NT2/D1 (cell line): ENCODE results near the gene ZNF594.

ENCODE experiments used
- DNase-seq: peaks from one replicate; pipeline ENCODE4 v3.0.0-alpha.2; 2011; ENCODE audit warnings: low read depth, low spot score
- H3K27me3 ChIP-seq: 2 replicates; pipeline ENCODE4 v1.6.0; 2011; ENCODE audit warnings: mild to moderate bottlenecking; ENCODE audit not compliant: insufficient read length, insufficient read depth
- H3K36me3 ChIP-seq: 2 replicates; pipeline ENCODE4 v1.6.1; 2011; ENCODE audit warnings: mild to moderate bottlenecking, low read length, mixed read lengths; ENCODE audit not compliant: insufficient read depth, insufficient read length
- H3K4me1 ChIP-seq: 2 replicates; pipeline ENCODE4 v1.5.1; 2011; ENCODE audit not compliant: insufficient read depth, insufficient read length
- H3K4me3 ChIP-seq: 2 replicates; pipeline ENCODE4 v1.5.1; 2011; ENCODE audit warnings: low read depth; ENCODE audit not compliant: insufficient read length
- H3K9ac ChIP-seq: 2 replicates; pipeline ENCODE4 v1.6.0; 2011; ENCODE audit warnings: low read depth; ENCODE audit not compliant: insufficient read length
- H3K9me3 ChIP-seq: 2 replicates; pipeline ENCODE4 v1.5.1; 2011; ENCODE audit warnings: mild to moderate bottlenecking, low read length; ENCODE audit not compliant: insufficient read depth
- SUZ12 ChIP-seq: IDR thresholded peaks from 2 replicates; pipeline ENCODE4 v1.6.1; 2011; ENCODE audit not compliant: insufficient read length, insufficient read depth; ENCODE audit errors: extremely low read depth
- YY1 ChIP-seq: IDR thresholded peaks from 2 replicates; pipeline ENCODE4 v1.6.1; 2011; ENCODE audit not compliant: insufficient read length, insufficient read depth
- ZNF274 ChIP-seq: IDR thresholded peaks from 2 replicates; pipeline ENCODE4 v1.6.1; 2011; ENCODE audit warnings: mild to moderate bottlenecking, low read depth, low read length

The ZNF594 gene

GRCh38 chr17:5210614-5211252 lies 19.1 kb upstream of the ZNF594 start:
- TF ChIP-seq YY1 (no peak), ZNF274 (no peak)
- no peak for DNase-seq
- H3K36me3 ChIP-seq = peaks cover 6% of the 10 kb centered on the region
- no peaks in the 10 kb centered on the region for H3K4me1 ChIP-seq
- no peak overlapping the region for H3K4me3 ChIP-seq
- H3K9ac ChIP-seq = no peak overlapping the region
- H3K27me3 ChIP-seq = no peaks in the 10 kb centered on the region
- H3K9me3 ChIP-seq = no peaks in the 10 kb centered on the region

GRCh38 chr17:5210091-5210490 lies 18.4 kb upstream of the ZNF594 start:
- TF ChIP-seq SUZ12 = no peak
- TF ChIP-seq ZNF274 = no peak
- TF ChIP-seq YY1 = no peak
- Histone ChIP-seq H3K9me3 (no peaks in the 10 kb centered on the region), H3K27me3 (no peaks in the 10 kb centered on the region), H3K4me1 (no peaks in the 10 kb centered on the region), H3K9ac (no peak overlapping the region), H3K36me3 (peaks cover 4% of the 10 kb centered on the region), H3K4me3 (no peak overlapping the region)
- no peak for DNase-seq

- Histone ChIP-seq H3K4me1 (no peaks in the 10 kb centered on the region), H3K36me3 (peaks cover 4% of the 10 kb centered on the region), H3K27me3 (no peaks in the 10 kb centered on the region), H3K4me3 (no peak overlapping the region), H3K9me3 (no peaks in the 10 kb centered on the region), H3K9ac (no peak overlapping the region)
- no peak for DNase-seq
- TF ChIP-seq YY1 (no peak), ZNF274 (no peak), SUZ12 (no peak)
These were observed 17.7 kb upstream of the ZNF594 start for GRCh38 chr17:5209396-5209795.

GRCh38 chr17:5203908-5204294 lies 12.2 kb upstream of the ZNF594 start:
- DNase-seq = no peak
- H3K9ac ChIP-seq = no peak overlapping the region
- H3K36me3 ChIP-seq = no peaks in the 10 kb centered on the region
- H3K27me3 ChIP-seq = no peaks in the 10 kb centered on the region
- no peak overlapping the region for H3K4me3 ChIP-seq
- no peak for TF ChIP-seq YY1
- TF ChIP-seq SUZ12 = no peak
- TF ChIP-seq ZNF274 = no peak
- peaks cover 1% of the 10 kb centered on the region for H3K4me1 ChIP-seq
- H3K9me3 ChIP-seq = no peaks in the 10 kb centered on the region

- no peaks in the 10 kb centered on the region for H3K27me3 ChIP-seq
- peaks cover 1% of the 10 kb centered on the region for H3K4me1 ChIP-seq
These were observed 11.7 kb upstream of the ZNF594 start for GRCh38 chr17:5203178-5203907.

GRCh38 chr17:5201011-5201410 lies 9.3 kb upstream of the ZNF594 start:
- Histone ChIP-seq H3K4me3 (no peak overlapping the region), H3K36me3 (peaks cover 4% of the 10 kb centered on the region), H3K27me3 (no peaks in the 10 kb centered on the region), H3K4me1 (peaks cover 1% of the 10 kb centered on the region), H3K9me3 (no peaks in the 10 kb centered on the region), H3K9ac (no peak overlapping the region)
- TF ChIP-seq ZNF274 (no peak), SUZ12 (no peak), YY1 (no peak)
- no peak for DNase-seq

More at GRCh38 chr17:5203178-5203907, 11.7 kb upstream of the ZNF594 start:
- TF ChIP-seq YY1 (no peak), ZNF274 (no peak), SUZ12 (no peak)
- Histone ChIP-seq H3K9me3 (no peaks in the 10 kb centered on the region), H3K36me3 (no peaks in the 10 kb centered on the region), H3K4me3 (no peak overlapping the region), H3K9ac (no peak overlapping the region)
- no peak for DNase-seq

- DNase-seq = no peak
- Histone ChIP-seq H3K9ac (no peak overlapping the region), H3K36me3 (peaks cover 7% of the 10 kb centered on the region), H3K9me3 (no peaks in the 10 kb centered on the region), H3K27me3 (no peaks in the 10 kb centered on the region), H3K4me1 (peaks cover 1% of the 10 kb centered on the region), H3K4me3 (no peak overlapping the region)
- TF ChIP-seq YY1 (no peak), SUZ12 (no peak)
These were observed 8.7 kb upstream of the ZNF594 start for GRCh38 chr17:5200360-5200759.
